NCI-H1930 (cell line): ENCODE results near the gene RRAS.

Experiments
- DNase-seq, 2 experiments: peaks; one replicate each; lab custom pipeline; 2025; lab: John Stamatoyannopoulos, UW

Gene RRAS

GRCh38 chr19:49594993-49595818, 44.7 kb downstream of the RRAS start:
- DNase-seq: no peak

GRCh38 chr19:49594157-49594992, 45.6 kb downstream of the RRAS start:
- no peak for DNase-seq

- peak; percentile 68 to 72 for DNase-seq
Observed at GRCh38 chr19:49593233-49594113, 46.5 kb downstream of the RRAS start.

GRCh38 chr19:49592486-49593232, 47.3 kb downstream of the RRAS start:
- no peak for DNase-seq

- peak; percentile 42 to 50 for DNase-seq
Observed at GRCh38 chr19:49591731-49592485, 48.0 kb downstream of the RRAS start.

- peak; percentile 58 to 77 for DNase-seq
Observed at GRCh38 chr19:49590971-49591730, 48.8 kb downstream of the RRAS start, which contains the start of gene PRR12. Gene PRR12 (plus strand): TSS chr19:49591182. CDS start chr19:49591655, 473 bp downstream.

- DNase-seq: peak; percentile 86 to 92
Observed at GRCh38 chr19:49590071-49590970, 49.6 kb downstream of the RRAS start.

- DNase-seq: no peak
Observed at GRCh38 chr19:49589502-49589905, 50.4 kb downstream of the RRAS start.

GRCh38 chr19:49588365-49589122, 51.4 kb downstream of the RRAS start:
- DNase-seq: no peak

- DNase-seq: no peak
Observed at GRCh38 chr19:49587227-49587626, 52.7 kb downstream of the RRAS start.
